Panc1 (cell line): Measurements from ENCODE around the gene F2R.

Experiments used
- CTCF ChIP-seq: fragments of 450-650 bp; IDR thresholded peaks from 2 replicates; pipeline ENCODE4 v1.5.1; 2017; ENCODE audit warnings: mild to moderate bottlenecking
- REST ChIP-seq, 2 experiments: IDR thresholded peaks; 2 replicates each; pipeline ENCODE4 v1.6.1; 2011 to 2012; ENCODE audit warnings: low read depth in 2 of 2, control low read depth in 1 of 2, low read length in 1 of 2, mild to moderate bottlenecking in 1 of 2, moderate library complexity in 1 of 2; ENCODE audit not compliant: insufficient read depth in 1 of 2

GRCh38 chr5:76691467-76692273, 24.3 kb upstream of the F2R start:
- TF ChIP-seq REST (IDR thresholded peaks at IDR 0.05; ENCODE audit: insufficient read depth in 1 of 2, low read depth in 2 of 2, low read length in 1 of 2) = no peak
- no peak for TF ChIP-seq CTCF
